ENCODE measurements around the gene BRINP2. TPM values are rescaled to one million over a fixed set of nuclear protein-coding genes. Genes with fewer than 3 reads are reported as not detected.

Gene BRINP2
- total RNA-seq, 1 experiment from 2014 or later, result not detected

GRCh38 chr1:177223359-177223758, 52.6 kb downstream of the BRINP2 start:
- no peak for DNase-seq (ENCODE audit: low spot score)

GRCh38 chr1:177227978-177228692, 57.4 kb downstream of the BRINP2 start:
- DNase-seq (ENCODE audit: low spot score), result no peak

GRCh38 chr1:177228693-177229065, 57.9 kb downstream of the BRINP2 start:
- no peak for DNase-seq (ENCODE audit: low spot score)

GRCh38 chr1:177229781-177230180, 59.0 kb downstream of the BRINP2 start:
- no peak for DNase-seq (ENCODE audit: low spot score)

- DNase-seq (ENCODE audit: low spot score), result no peak
Measured at GRCh38 chr1:177230228-177231016, 59.7 kb downstream of the BRINP2 start.

- no peak for DNase-seq (ENCODE audit: low spot score)
Measured at GRCh38 chr1:177235350-177235749, 64.6 kb downstream of the BRINP2 start.

- DNase-seq (ENCODE audit: low spot score), result no peak
Measured at GRCh38 chr1:177236962-177237361, 66.2 kb downstream of the BRINP2 start.

- no peak for DNase-seq (ENCODE audit: low spot score)
Measured at GRCh38 chr1:177238967-177239366, 68.2 kb downstream of the BRINP2 start.

- DNase-seq (ENCODE audit: low spot score), result no peak
Measured at GRCh38 chr1:177239792-177240191, 69.0 kb downstream of the BRINP2 start.

GRCh38 chr1:177243773-177244172, 73.0 kb downstream of the BRINP2 start:
- DNase-seq (ENCODE audit: low spot score), result no peak

GRCh38 chr1:177246710-177247580, 76.2 kb downstream of the BRINP2 start:
- DNase-seq (ENCODE audit: low spot score), result no peak

GRCh38 chr1:177247623-177248176, 76.9 kb downstream of the BRINP2 start:
- DNase-seq (ENCODE audit: low spot score), result no peak

GRCh38 chr1:177248258-177248657, 77.5 kb downstream of the BRINP2 start:
- DNase-seq (ENCODE audit: low spot score), result no peak

GRCh38 chr1:177249231-177249630, 78.5 kb downstream of the BRINP2 start:
- no peak for DNase-seq (ENCODE audit: low spot score)

GRCh38 chr1:177252877-177253276, 82.1 kb downstream of the BRINP2 start:
- no peak for DNase-seq (ENCODE audit: low spot score)

- peak; percentile 42 for DNase-seq (ENCODE audit: low spot score)
Measured at GRCh38 chr1:177255411-177255810, 84.7 kb downstream of the BRINP2 start.

GRCh38 chr1:177256153-177257075, 85.7 kb downstream of the BRINP2 start:
- DNase-seq (ENCODE audit: low spot score), result peak; percentile 84

GRCh38 chr1:177257128-177257527, 86.4 kb downstream of the BRINP2 start:
- no peak for DNase-seq (ENCODE audit: low spot score)

- DNase-seq (ENCODE audit: low spot score), result no peak
Measured at GRCh38 chr1:177257576-177257975, 86.8 kb downstream of the BRINP2 start.

GRCh38 chr1:177270863-177271262, 100.1 kb downstream of the BRINP2 start:
- no peak for DNase-seq (ENCODE audit: low spot score)

GRCh38 chr1:177273141-177273540, 102.4 kb downstream of the BRINP2 start:
- DNase-seq (ENCODE audit: low spot score), result no peak

All from HT-29 (cell line).